GM12878 (cell line): ENCODE results near the gene ARHGAP40. TPM values are rescaled to one million over a fixed set of nuclear protein-coding genes. Genes with fewer than 3 reads are reported as not detected.

Source experiments
- ATAC-seq: fragments of 200-7000 bp; cut with Tn5 transposase; 3 replicates; pipeline ENCODE4 v1.9.1; 2020; ENCODE audit warnings: mild to moderate bottlenecking, moderate library complexity
- BruUV-seq: library from RNA; stranded (reverse); fragments of 400-500 nt; replicated peaks from 2 replicates; lab custom pipeline; 2021; lab: Mats Ljungman, UMichigan
- CTCF ChIA-PET: fragments of 300-600 bp; sonication (Branson Sonifier 250); formaldehyde crosslinking; extraction: SDS; loops from one replicate; lab custom pipeline; 2021; ENCODE audit warnings: inconsistent platforms; lab: Yijun Ruan, JAX
- POLR2A ChIA-PET: fragments of 350-600 bp; formaldehyde crosslinking; extraction: SDS; loops from one replicate; lab custom pipeline; 2021; ENCODE audit warnings: inconsistent platforms; lab: Charles Lee
- RAD21 ChIA-PET: fragments of 300-600 bp; sonication (Branson Sonifier 250); formaldehyde crosslinking; loops from one replicate; lab custom pipeline; 2023; ENCODE audit warnings: antibody characterized with exemption; ENCODE audit not compliant: unreplicated experiment; lab: Charles Lee
- SMC1A ChIA-PET: fragments of 300-600 bp; sonication (Branson Sonifier 250); formaldehyde crosslinking; loops from one replicate; lab custom pipeline; 2023; ENCODE audit not compliant: unreplicated experiment, uncharacterized antibody; lab: Charles Lee
- DNase-seq: peaks from one replicate; pipeline ENCODE4 v3.0.0-alpha.2; 2011; ENCODE audit warnings: low read depth, low spot score
- FAIRE-seq: peaks from 3 replicates; lab custom pipeline; 2011; peaks lifted over from hg19 to GRCh38; lab: Jason Lieb, UNC
- H2AFZ ChIP-seq: 2 replicates; pipeline ENCODE4 v1.6.0; 2011; ENCODE audit warnings: low read depth, low read length, control low read depth; ENCODE audit not compliant: control insufficient read depth
- H3K27ac ChIP-seq: 2 replicates; pipeline ENCODE4 v1.5.1; 2011; ENCODE audit warnings: control low read depth; ENCODE audit not compliant: control insufficient read depth, insufficient read depth
- H3K27me3 ChIP-seq, 2 experiments: replicated peaks in 1 of 2; 2 replicates each; pipeline versions ENCODE4 v1.6.0 to v1.6.1; 2011; ENCODE audit warnings: low read length in 1 of 2; ENCODE audit not compliant: control insufficient read depth in 2 of 2, insufficient read depth in 2 of 2
- H3K36me3 ChIP-seq, 2 experiments: 2 replicates each; pipeline ENCODE4 v1.5.1; 2011; ENCODE audit warnings: low read length in 1 of 2; ENCODE audit not compliant: control insufficient read depth in 2 of 2, insufficient read depth in 2 of 2
- H3K4me1 ChIP-seq: 2 replicates; pipeline ENCODE4 v1.6.1; 2011; ENCODE audit warnings: mild to moderate bottlenecking, low read length, moderate library complexity, mixed read lengths; ENCODE audit not compliant: control insufficient read depth, insufficient read depth
- H3K4me2 ChIP-seq: 2 replicates; pipeline ENCODE4 v1.6.0; 2011; ENCODE audit warnings: control low read depth; ENCODE audit not compliant: control insufficient read depth, insufficient read depth
- H3K4me3 ChIP-seq: fragments of 200-600 bp; sonication (generic); 2 replicates; pipeline ENCODE4 v1.5.1; 2016
- H3K79me2 ChIP-seq: 2 replicates; pipeline ENCODE4 v1.6.0; 2011; ENCODE audit warnings: low read length; ENCODE audit not compliant: control insufficient read depth, insufficient read depth
- H3K9ac ChIP-seq: 2 replicates; pipeline ENCODE4 v1.8.0; 2011; ENCODE audit warnings: low read length, control low read depth, mixed read lengths; ENCODE audit not compliant: control insufficient read depth, insufficient read depth
- H3K9me3 ChIP-seq: replicated peaks from 3 replicates; pipeline ENCODE4 v1.5.1; 2011; ENCODE audit warnings: mild to moderate bottlenecking, low read length; ENCODE audit not compliant: control insufficient read depth, insufficient read depth
- H4K20me1 ChIP-seq: 2 replicates; pipeline ENCODE4 v1.6.0; 2011; ENCODE audit not compliant: control insufficient read depth, insufficient read depth
- EZH2 ChIP-seq: IDR thresholded peaks from 2 replicates; pipeline ENCODE4 v1.6.1; 2012; ENCODE audit warnings: low read depth, mild to moderate bottlenecking, control low read depth, inconsistent platforms, low read length, borderline replicate concordance; ENCODE audit not compliant: control insufficient read depth
- NKRF ChIP-seq: fragments of 450-650 bp; conservative IDR thresholded peaks from 2 replicates; pipeline ENCODE4 v1.6.1; 2017; ENCODE audit warnings: mild to moderate bottlenecking, moderate library complexity
- NRF1 ChIP-seq: conservative IDR thresholded peaks from 2 replicates; pipeline ENCODE4 v1.6.1; 2011; ENCODE audit warnings: mild to moderate bottlenecking, low read depth, low read length, improper control_type of control experiment
- PML ChIP-seq: IDR thresholded peaks from 2 replicates; pipeline ENCODE4 v1.6.1; 2012; ENCODE audit warnings: low read length, inconsistent platforms
- POLR2A ChIP-seq: IDR thresholded peaks from 2 replicates; pipeline ENCODE4 v1.6.1; 2011; ENCODE audit warnings: low read depth, mild to moderate bottlenecking, low read length
- PRDM15 ChIP-seq: fragments of 450-650 bp; formaldehyde crosslinking; IDR thresholded peaks from 2 replicates; pipeline ENCODE4 v1.4.0; 2020; ENCODE audit warnings: mild to moderate bottlenecking, moderate library complexity
- RBBP5 ChIP-seq: fragments of 200-600 bp; sonication (generic); conservative IDR thresholded peaks from 2 replicates; pipeline ENCODE4 v1.6.1; 2016
- RELA ChIP-seq: fragments of 450-650 bp; IDR thresholded peaks from 2 replicates; pipeline ENCODE4 v1.8.0; 2014; ENCODE audit warnings: borderline replicate concordance; ENCODE audit not compliant: partially characterized antibody
- ZBED1 ChIP-seq: IDR thresholded peaks from 2 replicates; pipeline ENCODE4 v1.6.1; 2016; ENCODE audit warnings: borderline replicate concordance
- ZNF217 ChIP-seq: fragments of 450-650 bp; IDR thresholded peaks from 2 replicates; pipeline ENCODE4 v1.6.1; 2017; ENCODE audit warnings: antibody characterized with exemption, mild to moderate bottlenecking
- WGBS: methylation state at CpG from one replicate; pipeline ENCODE4 v1.1.6; 2016; ENCODE audit warnings: low lambda C conversion rate; ENCODE audit not compliant: insufficient replicate concordance, insufficient coverage; ENCODE audit errors: missing lambda C conversion rate; 5-methylcytosine and 5-hydroxymethylcytosine counted together
- in situ Hi-C: fragments of 300-500 bp; cut with MboI; formaldehyde crosslinking; loops from 9 replicates; pipeline ENCODE4 v1.14.3; 2018; ENCODE audit warnings: mixed read lengths
- intact Hi-C: fragments of 100-400 bp; cut with micrococcal nuclease; formaldehyde crosslinking; loops from one replicate; pipeline ENCODE4 v1.14.2; 2022; ENCODE audit not compliant: unreplicated experiment
- polyA plus RNA-seq, 11 experiments: library from polyadenylated mRNA; depleted of rRNA in 4 of 11; unstranded in 6 of 11; stranded (reverse) in 5 of 11; fragments of >200 nt; fragmentation: Nextera tagmentation in 4 of 11; fragmentation: Illumina TruSeq in 1 of 11; extraction: Ambion mirVana in 4 of 11; extraction: Trizol in 1 of 11; gene quantifications; 1 replicate in 1 of 11; 2 replicates in 10 of 11; pipeline versions ENCODE4 v1.2.1 to v1.2.3, GENCODE V29; 2011 to 2016; ENCODE audit warnings: inconsistent platforms in 2 of 11, missing spikeins in 2 of 11, low read depth in 1 of 11
- total RNA-seq, 4 experiments: library from RNA; depleted of rRNA in 3 of 4; stranded (reverse); fragments of >200 nt in 3 of 4; fragmentation: Illumina TruSeq in 1 of 4; extraction: Trizol in 1 of 4; gene quantifications; 2 replicates each; pipeline versions ENCODE4 v1.2.1 to v1.2.3, GENCODE V29; 2013 to 2021
- TF ChIP-seq, protein P1 (sequence below): IDR thresholded peaks from 2 replicates; pipeline ENCODE4 v1.6.1; 2012; ENCODE audit warnings: improper control_type of control experiment, low read depth, low read length; ENCODE audit not compliant: insufficient replicate concordance

ARHGAP40 gene
- total and polyA plus RNA-seq, 10 of the 15 experiments (the other 5 are each of a cell fraction or from before 2014, with no cell fraction given) = 0.06 to 0.07 TPM; not detected in 8

DNA sequence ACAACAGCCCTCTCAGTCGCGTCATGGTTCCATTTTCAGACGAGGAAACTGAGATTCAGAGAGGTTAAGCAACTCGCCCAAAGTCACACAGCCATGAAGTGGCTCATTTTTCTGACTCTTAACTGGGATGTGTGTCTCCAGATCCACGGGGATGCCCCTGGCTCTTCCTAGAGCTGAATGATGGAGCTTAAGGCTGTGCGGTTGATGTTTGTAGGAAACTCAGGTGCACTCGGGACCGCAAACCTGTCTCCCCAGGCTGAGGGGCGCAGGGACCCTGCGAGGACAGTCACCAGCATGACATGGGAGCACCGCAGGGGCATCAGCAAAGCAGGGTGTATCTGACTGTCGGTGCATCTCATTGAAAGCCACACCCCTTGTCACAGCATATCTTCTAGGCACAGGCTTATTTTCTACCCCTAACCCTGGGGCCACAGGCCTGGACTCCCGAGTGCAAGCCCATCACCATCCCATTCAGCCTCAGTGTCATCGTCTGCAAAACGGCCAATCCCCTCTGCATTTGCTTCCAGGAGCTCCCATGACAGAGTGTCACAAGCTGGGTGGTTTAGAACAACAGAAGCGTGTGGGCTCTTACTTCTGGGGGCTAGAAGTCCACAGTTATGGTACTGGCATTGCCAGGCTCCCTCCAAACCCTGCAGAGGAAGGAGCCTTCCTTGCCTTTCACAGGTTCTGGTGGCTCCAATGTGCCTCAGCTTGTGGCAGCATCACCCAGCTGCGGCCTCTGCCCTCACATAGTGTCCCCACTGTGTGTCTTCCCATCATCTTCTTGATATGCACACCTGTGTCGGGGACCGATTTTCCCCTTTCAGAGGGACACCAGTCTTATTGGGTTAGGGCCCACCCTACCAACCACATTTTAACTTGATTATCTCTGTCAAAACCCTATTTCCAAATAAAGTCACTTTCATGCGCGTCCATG, 9.9 kb upstream of the ARHGAP40 start:
- TF ChIP-seq POLR2A (no peak), PML (no peak), ZNF217 (no peak), PRDM15 (CRISPR knock-in tag) (no peak), ZBED1 (no peak), NRF1 (no peak), NKRF (no peak), RBBP5 (no peak), EZH2 (no peak), RELA (no peak)
- TF ChIP-seq, protein P1, sequence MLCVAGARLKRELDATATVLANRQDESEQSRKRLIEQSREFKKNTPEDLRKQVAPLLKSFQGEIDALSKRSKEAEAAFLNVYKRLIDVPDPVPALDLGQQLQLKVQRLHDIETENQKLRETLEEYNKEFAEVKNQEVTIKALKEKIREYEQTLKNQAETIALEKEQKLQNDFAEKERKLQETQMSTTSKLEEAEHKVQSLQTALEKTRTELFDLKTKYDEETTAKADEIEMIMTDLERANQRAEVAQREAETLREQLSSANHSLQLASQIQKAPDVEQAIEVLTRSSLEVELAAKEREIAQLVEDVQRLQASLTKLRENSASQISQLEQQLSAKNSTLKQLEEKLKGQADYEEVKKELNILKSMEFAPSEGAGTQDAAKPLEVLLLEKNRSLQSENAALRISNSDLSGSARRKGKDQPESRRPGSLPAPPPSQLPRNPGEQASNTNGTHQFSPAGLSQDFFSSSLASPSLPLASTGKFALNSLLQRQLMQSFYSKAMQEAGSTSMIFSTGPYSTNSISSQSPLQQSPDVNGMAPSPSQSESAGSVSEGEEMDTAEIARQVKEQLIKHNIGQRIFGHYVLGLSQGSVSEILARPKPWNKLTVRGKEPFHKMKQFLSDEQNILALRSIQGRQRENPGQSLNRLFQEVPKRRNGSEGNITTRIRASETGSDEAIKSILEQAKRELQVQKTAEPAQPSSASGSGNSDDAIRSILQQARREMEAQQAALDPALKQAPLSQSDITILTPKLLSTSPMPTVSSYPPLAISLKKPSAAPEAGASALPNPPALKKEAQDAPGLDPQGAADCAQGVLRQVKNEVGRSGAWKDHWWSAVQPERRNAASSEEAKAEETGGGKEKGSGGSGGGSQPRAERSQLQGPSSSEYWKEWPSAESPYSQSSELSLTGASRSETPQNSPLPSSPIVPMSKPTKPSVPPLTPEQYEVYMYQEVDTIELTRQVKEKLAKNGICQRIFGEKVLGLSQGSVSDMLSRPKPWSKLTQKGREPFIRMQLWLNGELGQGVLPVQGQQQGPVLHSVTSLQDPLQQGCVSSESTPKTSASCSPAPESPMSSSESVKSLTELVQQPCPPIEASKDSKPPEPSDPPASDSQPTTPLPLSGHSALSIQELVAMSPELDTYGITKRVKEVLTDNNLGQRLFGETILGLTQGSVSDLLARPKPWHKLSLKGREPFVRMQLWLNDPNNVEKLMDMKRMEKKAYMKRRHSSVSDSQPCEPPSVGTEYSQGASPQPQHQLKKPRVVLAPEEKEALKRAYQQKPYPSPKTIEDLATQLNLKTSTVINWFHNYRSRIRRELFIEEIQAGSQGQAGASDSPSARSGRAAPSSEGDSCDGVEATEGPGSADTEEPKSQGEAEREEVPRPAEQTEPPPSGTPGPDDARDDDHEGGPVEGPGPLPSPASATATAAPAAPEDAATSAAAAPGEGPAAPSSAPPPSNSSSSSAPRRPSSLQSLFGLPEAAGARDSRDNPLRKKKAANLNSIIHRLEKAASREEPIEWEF = no peak
- Histone ChIP-seq H3K27ac (no peak overlapping the region), H3K36me3 (no peaks in the 10 kb centered on the region), H3K79me2 (no peaks in the 10 kb centered on the region), H3K4me2 (no peak overlapping the region), H3K4me1 (no peaks in the 10 kb centered on the region), H3K9me3 (no peaks in the 10 kb centered on the region), H4K20me1 (no peaks in the 10 kb centered on the region), H3K4me3 (no peak overlapping the region), H3K27me3 (no peaks in the 10 kb centered on the region; a peak in 1 of 4 replicates), H3K9ac (no peak overlapping the region), H2AFZ (no peak overlapping the region)
- CTCF ChIA-PET = no interaction called here
- in situ Hi-C loops (no loop called here), intact Hi-C loops (no loop called here)
- DNase-seq = no peak
- WGBS = 54% methylated on average over 20 of the region's 21 CpGs
- RAD21 ChIA-PET = no interaction called here
- SMC1A ChIA-PET = no interaction called here
- POLR2A ChIA-PET = no interaction called here
- no TSS peak for BruUV-seq
- no peak for ATAC-seq
- no peak for FAIRE-seq
